CD4-positive, alpha-beta T cell treated with Interleukin-10 for 1 hour (primary cell): ENCODE results near the gene PTDSS2.
"Not testable (repeated sequence)": the region's sequence is repeated elsewhere in the genome, so short reads cannot be mapped to it uniquely, and the experiment has no call there.

Experiments used
- DNase-seq: peaks from one replicate; pipeline ENCODE4 v3.0.0-alpha.2; 2020

Gene PTDSS2

GRCh38 chr11:508956-509355, 58.9 kb downstream of the PTDSS2 start:
- no peak for DNase-seq

DNA sequence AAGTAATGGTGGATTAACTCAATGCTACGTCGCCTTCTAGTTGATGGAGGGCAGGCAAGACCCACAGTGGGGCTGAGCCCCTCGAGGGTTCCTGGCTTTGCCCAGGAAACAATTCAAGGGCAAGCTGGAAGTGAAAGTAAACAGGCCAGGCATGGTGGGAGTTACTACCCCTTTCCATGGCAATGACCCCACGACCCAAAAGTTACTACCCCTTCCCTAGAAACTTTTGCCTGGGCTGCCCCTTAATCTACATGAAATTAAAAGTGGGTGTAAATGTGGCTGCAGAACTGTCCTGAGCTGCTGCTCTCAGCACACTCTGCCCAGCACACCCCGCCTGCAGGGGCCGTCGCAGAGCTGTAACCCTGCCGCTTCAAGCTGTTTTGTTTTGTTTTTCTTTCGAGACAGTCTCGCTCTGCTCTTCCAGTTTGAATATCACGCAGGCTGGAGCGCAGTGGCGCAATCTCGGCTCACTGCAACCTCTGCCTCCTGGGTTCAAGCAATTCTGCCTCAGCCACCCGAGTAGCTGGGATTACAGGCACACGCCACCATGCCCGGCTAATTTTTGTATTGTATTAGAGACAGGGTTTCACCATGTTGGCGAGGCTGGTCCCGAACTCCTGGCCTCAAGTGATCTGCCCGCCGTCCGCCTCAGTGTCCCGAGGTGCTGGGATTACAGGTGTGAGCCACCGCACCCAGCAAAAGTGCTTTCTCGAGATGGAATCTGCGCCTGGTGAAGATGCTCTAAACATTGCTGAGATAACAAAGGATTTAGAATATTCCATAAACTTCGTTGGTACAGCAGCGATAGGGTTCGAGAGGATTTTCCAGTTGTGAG, 62.9 kb downstream of the PTDSS2 start:
- no peak for DNase-seq

DNA sequence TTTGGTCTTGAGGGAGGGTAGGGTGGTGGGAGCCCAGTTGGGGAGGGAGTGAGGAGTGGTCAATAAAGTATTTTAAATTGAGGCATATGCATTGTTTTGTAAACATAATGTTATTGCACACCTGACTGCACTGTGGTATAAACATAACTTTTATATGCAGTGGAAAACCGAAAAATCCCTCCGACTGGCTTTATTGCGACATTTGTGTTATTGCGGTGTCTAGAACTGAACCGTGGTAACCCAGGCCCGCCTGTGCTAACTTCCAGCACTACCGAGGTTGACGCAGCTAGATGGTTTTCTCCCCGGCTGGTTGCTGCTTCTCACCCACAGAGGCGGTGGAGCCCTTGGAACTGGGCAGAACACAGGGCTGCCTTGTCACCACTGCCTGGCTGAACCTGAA, 64.5 kb downstream of the PTDSS2 start:
- no peak for DNase-seq

GRCh38 chr11:515131-515530, 65.1 kb downstream of the PTDSS2 start:
- no peak for DNase-seq

GRCh38 chr11:516400-516799, 66.3 kb downstream of the PTDSS2 start:
- DNase-seq = no peak

DNA sequence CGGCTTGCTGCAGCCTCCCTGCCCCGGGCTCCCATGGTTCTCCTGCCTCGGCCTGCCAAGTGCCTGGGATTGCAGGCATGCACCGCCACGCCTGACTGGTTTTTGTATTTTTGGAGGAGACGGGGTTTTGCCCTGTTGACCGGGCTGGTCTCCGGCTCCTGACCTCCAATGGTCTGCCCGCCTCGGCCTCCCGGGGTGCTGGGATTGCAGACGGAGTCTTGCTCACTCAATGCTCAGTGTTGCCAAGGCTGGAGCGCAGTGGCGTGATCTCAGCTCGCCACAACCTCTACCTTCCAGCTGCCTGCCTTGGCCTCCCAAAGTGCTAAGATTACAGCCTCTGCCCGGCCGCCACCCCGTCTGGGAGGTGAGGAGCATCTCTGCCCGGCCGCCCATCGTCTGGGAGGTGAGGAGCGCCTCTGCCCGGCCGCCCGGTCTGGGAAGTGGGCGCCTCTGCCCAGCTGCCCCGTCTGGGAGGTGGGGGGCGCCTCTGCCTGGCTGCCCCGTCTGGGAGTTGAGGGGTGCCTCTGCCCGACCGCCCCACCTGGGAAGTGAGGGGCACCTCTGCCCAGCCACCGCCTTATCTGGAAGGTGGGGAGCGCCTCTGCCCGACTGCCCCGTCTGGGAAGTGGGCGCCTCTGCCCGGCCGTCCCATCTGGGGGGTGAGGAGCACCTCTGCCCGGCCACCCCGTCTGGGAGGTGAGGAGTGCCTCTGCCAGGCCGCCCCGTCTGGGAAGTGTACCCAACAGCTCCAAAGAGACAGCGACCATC, 67.0 kb downstream of the PTDSS2 start:
- not testable (repeated sequence) for DNase-seq

- peak; percentile 91 for DNase-seq
These were observed 68.6 kb downstream of the PTDSS2 start for GRCh38 chr11:518463-519202.

GRCh38 chr11:520428-521176, 70.5 kb downstream of the PTDSS2 start:
- DNase-seq = no peak

DNA sequence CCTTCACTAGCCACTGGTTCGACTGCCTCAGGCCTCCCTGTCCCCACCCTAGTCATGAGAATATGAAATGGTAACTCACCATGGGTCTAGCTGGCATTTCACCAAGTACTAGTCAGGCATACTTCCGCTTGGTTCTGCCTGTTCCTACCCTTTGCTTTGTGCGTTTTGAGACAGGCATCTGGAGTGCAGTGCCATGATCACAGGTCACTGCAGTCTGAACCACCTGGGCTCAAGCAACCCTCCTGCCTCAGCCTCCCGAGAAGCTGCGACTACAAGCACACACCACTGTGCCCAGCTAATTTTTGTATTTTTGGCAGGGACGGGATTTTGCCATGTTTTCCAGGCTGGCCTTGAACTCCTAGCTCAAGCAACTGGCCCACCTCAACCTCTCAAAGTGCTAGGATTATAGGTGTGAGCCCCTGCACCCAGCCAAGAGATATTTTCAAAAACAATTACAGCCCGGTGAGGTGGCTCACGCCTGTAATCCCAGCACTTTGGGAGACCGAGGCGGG, 71.2 kb downstream of the PTDSS2 start:
- no peak for DNase-seq

GRCh38 chr11:526192-526591, 76.1 kb downstream of the PTDSS2 start:
- no peak for DNase-seq

DNA sequence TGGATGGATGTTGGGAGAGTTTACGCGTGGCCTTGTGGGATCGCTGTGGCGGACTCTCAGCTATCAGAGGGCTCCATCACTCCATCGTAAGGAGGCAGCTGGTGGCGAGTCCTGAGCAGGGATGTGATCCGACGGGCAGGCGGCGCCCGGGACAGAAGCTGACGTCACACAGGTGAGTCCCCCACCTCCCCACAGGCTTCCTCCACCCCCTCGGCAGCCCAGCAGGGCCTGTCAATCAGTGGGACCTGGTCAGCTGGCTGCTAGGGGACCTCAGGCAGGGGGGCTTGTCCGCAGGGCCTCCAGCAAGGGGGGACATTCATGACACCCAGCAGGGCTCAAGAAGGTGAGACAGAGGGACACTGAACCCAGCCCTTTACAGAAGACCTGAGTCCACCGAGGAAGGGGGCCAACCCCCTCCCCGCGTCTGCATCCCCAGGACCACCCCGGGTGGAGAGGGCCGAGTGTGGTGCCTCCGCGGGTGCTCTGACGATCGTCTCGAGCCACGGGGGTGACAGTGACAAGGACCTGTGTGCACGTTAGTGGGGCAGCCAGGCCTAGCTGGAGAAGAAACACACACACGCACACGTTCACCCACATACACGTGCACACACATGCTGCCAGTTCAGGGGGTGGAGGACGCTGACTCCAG, 78.2 kb downstream of the PTDSS2 start:
- no peak for DNase-seq

DNA sequence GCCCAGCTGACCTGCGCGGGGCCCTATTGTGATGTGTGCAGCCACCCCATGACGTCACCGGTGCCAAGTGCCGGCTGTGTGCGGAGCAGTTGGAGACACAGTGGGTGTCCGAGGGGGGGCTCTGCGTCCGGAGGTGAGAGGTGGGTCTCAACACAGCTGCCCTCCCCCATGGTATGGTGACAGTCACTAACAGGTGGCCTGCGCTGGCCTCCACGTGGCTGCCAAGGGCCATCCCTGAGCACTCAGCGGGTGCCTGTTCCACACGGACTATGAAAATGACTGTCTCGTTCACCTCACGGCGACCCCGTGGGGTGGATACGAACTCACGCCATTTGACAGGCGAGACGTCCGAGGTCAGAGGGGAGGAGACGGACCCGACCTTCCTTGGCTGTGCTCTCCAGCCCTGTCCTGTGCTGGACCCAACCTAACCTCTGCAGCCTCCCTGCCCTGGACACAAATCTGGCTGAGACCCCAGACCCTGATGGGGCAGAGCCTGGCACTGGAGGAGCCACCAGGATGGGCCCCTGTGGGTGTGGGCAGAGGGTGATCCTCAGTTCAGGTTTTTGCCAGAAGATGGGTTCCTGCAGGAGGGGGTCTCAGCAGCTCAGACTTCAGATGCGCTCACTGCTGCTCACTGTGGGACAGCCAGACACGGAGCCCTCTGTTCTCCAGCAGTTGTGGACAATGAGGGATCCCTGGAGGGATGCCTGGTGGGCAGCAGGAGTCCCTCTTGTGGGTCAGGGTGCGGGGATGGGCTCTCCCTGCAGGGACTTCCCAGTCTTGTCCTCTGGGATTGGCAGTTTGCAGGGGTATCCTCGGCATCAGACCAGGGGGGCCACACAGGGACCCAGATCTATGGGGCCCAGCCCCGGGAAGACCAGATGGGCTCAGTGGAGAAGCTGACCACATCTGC, 79.0 kb downstream of the PTDSS2 start:
- DNase-seq = no peak

DNA sequence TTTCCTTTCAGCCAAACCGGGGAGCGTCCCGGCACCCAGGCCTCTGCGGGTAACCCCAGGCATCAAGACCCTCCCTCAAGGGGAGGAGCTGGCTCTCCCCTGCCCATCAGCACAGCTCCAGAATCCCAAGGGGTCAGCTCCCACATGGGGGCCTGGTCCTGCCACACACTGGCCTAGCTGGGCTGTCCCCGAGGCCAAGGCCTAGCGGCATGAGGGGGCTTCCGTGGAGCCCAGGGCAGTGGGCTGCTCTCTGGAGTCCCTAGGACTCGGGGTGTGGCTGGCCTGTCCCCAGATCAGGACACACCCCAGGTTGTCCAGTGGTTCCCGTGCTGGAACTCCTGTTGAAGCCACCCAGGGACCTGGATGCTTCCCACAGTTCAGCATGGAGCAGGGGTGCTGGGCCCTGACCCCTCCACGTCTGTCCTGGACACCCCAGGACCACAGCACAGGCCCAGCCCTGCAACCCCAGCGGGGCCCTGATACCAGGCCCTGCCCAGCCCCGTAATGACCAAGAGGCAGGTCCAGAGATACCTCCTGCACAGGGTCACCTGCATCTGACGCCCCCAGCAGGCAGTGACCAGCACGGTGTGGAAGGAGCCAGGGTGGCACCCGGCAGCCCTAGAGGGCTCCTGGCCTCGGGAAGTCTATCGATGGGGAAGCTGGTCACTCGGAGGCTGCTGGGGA, 79.8 kb downstream of the PTDSS2 start:
- DNase-seq = no peak

DNA sequence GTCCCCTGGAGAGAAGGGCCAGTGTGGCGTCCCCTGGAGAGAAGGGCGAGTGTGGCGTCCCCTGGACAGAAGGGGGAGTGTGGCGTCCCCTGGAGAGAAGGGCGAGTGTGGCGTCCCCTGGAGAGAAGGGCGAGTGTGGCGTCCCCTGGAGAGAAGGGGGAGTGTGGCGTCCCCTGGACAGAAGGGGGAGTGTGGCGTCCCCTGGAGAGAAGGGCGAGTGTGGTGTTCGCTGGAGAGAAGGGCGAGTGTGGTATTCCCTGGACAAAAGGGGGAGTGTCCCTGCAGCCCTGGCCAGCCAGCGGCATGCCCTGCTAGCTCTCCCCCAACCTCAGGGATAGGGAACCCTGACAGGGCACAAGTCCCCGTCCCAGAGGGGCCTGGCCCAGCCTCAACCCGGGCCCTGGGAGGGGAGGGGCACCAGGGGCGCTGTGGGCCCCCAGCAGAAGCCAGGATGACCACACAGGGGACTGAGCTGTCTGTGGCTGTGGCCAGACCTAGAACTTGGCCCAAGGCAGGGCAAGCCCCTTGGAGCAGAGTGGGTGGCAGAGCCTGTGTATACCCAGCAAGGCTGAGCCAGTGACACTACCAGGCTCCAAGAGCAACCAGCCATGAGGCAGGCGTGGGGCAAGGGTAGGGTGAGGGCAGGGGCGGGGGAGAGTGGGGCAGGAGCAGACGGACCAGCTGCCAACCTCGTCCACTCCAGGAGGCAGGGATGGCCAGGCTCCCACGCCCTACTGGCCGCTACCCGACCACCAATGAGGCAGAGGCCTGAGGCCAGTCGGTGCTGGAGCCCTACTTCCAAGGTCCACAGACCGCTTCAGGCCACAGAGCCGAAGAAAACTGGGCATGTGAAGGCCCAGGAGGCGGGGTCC, 81.1 kb downstream of the PTDSS2 start:
- DNase-seq = no peak

GRCh38 chr11:531919-532526, 81.9 kb downstream of the PTDSS2 start:
- no peak for DNase-seq

DNA sequence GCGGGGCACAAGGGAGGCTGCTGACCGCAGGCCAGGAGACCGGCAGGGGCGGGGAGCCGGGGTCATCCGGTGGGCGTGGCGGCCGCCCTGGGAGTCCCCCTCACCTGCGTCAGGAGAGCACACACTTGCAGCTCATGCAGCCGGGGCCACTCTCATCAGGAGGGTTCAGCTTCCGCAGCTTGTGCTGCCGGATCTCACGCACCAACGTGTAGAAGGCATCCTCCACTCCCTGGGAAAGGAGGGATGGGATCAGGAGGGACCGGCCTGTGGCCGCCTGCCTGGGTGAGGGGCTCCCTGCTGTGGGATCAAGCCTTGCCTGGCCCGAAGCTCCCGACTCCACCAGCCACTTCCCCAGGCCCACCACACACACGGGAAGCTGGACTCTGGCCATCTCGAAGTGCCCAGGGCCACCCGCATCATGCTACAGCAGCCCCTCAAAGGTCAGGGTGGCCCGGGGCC, 82.5 kb downstream of the PTDSS2 start:
- no peak for DNase-seq

DNA sequence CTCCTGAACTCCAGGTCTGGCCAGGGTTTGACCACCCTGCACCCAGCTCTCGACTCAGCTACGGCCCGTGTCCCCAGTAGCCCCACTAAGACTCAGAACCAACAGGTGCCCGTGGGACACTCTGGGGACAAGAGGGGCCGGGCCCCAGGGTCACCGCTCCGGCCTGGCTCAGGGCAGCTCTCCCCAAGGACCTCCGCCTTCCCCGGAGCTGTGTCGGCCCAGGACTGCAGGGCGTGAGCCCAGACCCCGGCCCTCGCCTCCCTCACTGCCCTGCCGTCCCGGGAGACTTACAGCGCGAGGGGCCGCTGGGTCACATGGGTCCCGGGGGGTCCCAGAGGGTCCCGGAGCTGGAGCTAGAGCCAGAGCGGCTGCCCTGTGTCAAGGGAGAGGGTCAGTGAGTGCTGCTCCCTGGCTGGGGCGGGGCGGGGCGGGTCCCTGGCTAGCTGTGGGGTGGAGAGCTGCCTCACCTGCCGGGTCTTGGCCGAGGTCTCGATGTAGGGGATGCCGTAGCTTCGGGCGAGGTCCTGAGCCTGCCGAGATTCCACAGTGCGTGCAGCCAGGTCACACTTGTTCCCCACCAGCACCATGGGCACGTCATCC, 83.0 kb downstream of the PTDSS2 start:
- no peak for DNase-seq
